Measurements from ENCODE around the gene AFMID. TPM values are rescaled to one million over a fixed set of nuclear protein-coding genes. Genes with fewer than 3 reads are reported as not detected.

The AFMID gene
- total and polyA plus RNA-seq, 9 of the 15 experiments (the other 6 are each of a cell fraction or from before 2014, with no cell fraction given), result 62.1 to 188 (median 74.4) TPM

GRCh38 chr17:78168903-78169793 lies 18.0 kb upstream of the AFMID start:
- Histone ChIP-seq H3K9me3 (replicated peaks; ENCODE audit: control insufficient read depth, insufficient read depth, low read depth, low read length) (no peaks in the 10 kb centered on the region), H3K27me3 (ENCODE audit: control insufficient read depth in 2 of 2, insufficient read depth in 2 of 2, low read length in 2 of 2) (no peaks in the 10 kb centered on the region), H2AFZ (ENCODE audit: low read depth, low read length) (no peak overlapping the region), H3K27ac (ENCODE audit: extremely low read depth, low read depth, low read length) (peak overlapping the region; percentile 83), H3K36me3 (ENCODE audit: control insufficient read depth, insufficient read depth, low read length) (peaks cover 50% of the 10 kb centered on the region; the same call in 2 of the 3 replicates), H4K20me1 (replicated peaks; ENCODE audit: control insufficient read depth, insufficient read depth, low read length) (peaks cover 16% of the 10 kb centered on the region), H3K4me1 (replicated peaks in 1 of 2; ENCODE audit: control insufficient read depth in 2 of 2, insufficient read depth in 2 of 2, low read length in 2 of 2) (peaks cover 16 to 63% of the 10 kb centered on the region in 2 experiments; a peak in 4 of 5 replicates), H3K4me3 (peak overlapping the region; percentile 92), H3K9ac (ENCODE audit: insufficient read depth in 1 of 2, low read depth in 2 of 2, low read length in 2 of 2) (peak overlapping the region; percentile 72 to 97), H3K79me2 (ENCODE audit: control insufficient read depth, insufficient read depth, low read length) (peaks cover 38% of the 10 kb centered on the region), H3K9me1 (ENCODE audit: control insufficient read depth, insufficient read depth, low read length) (peaks cover 5% of the 10 kb centered on the region), H3K4me2 (ENCODE audit: insufficient read depth, low read length) (peak overlapping the region; percentile 89)
- FAIRE-seq, result no peak
- ChIA-PET POLR2A (interaction anchor here (0.6 to 1.0 kb wide), 6 partner anchors 11 to 701 kb away, joined by 3 to 4 read pairs (median 3); no protein-coding TSS in a partner anchor), CTCF (ENCODE audit: low intra/inter-chr PET ratio) (no interaction called here)
- no TSS peak for BruUV-seq (replicated peaks)
- intact Hi-C loops (cut with micrococcal nuclease) (loop anchor here (5.0 kb wide), 1 partner anchor 42 kb away; the partner anchor contains the start of gene TMC6), in situ Hi-C loops (cut with MboI) (no loop called here)
- WGBS (ENCODE audit: insufficient coverage, low coverage, missing lambda C conversion rate), result 3% methylated on average over 16 of the region's 38 CpGs
- ATAC-seq, result peak; percentile 21
- peak in 3 of 4 experiments; percentile 35 to 62 (median 58) for DNase-seq (ENCODE audit: extremely low read depth in 1 of 4, low spot score in 3 of 4)
- TF ChIP-seq SIN3A (IDR thresholded peaks at IDR 0.05; ENCODE audit: borderline replicate concordance in 2 of 2, control insufficient read depth in 1 of 2, low read depth in 2 of 2, low read length in 2 of 2) (peak; percentile 3 to 36; a peak in 1 of 4 replicates), GTF2A2 (tag; IDR thresholded peaks at IDR 0.05) (no peak), MNT (conservative IDR thresholded peaks at IDR 0.05) (peak; percentile 72 to 85), POLR2G (IDR thresholded peaks at IDR 0.05; ENCODE audit: low read depth, low read length) (peak; percentile 73), PCBP1 (IDR thresholded peaks at IDR 0.05; ENCODE audit: low read depth, low read length, poor library complexity, severe bottlenecking) (peak; percentile 22), EP400 (IDR thresholded peaks at IDR 0.05) (peak; percentile 52; the same call in 1 of the 2 replicates), RBM22 (IDR thresholded peaks at IDR 0.05; ENCODE audit: low read depth, low read length, poor library complexity, severe bottlenecking) (peak; percentile 49), NFXL1 (CRISPR knock-in tag; IDR thresholded peaks at IDR 0.05) (no peak), MXI1 (IDR thresholded peaks at IDR 0.05; ENCODE audit: low read depth, low read length) (0 out of 2 replicates have a peak, but pooled peaks have one; percentile 25), GABPB1 (CRISPR knock-in tag; IDR thresholded peaks at IDR 0.05) (0 out of 2 replicates have a peak, but pooled peaks have one; percentile 7), RBFOX2 (IDR thresholded peaks at IDR 0.05; ENCODE audit: low read depth, low read length) (peak; percentile 4), PML (IDR thresholded peaks at IDR 0.05; ENCODE audit: low read length) (no peak), MYNN (IDR thresholded peaks at IDR 0.05) (no peak), MYNN (CRISPR knock-in tag; IDR thresholded peaks at IDR 0.05) (0 out of 2 replicates have a peak, but pooled peaks have one; percentile 22), ZNF780A (CRISPR knock-in tag; IDR thresholded peaks at IDR 0.05) (no peak), HNRNPL (IDR thresholded peaks at IDR 0.05; ENCODE audit: low read depth, low read length) (0 out of 2 replicates have a peak, but pooled peaks have one; percentile 55), HDAC1 (IDR thresholded peaks at IDR 0.05) (peak in 1 of 2 experiments; percentile 68; a peak in 2 of 4 replicates), PKNOX1 (IDR thresholded peaks at IDR 0.05) (peak; percentile 67)
